Thyroid gland (tissue), 4 donors: ENCODE data around the gene NAXE. TPM values are rescaled to one million over a fixed set of nuclear protein-coding genes. Genes with fewer than 3 reads are reported as not detected.

Experiments
- DNase-seq, 2 donors: peaks; one replicate each; pipeline ENCODE4 v3.0.0-alpha.2; 2019
- H3K27ac ChIP-seq, 3 donors: fragments of 200-600 bp; sonication (generic); 1 replicate in 2 of 3; 2 replicates in 1 of 3; pipeline ENCODE4 v1.5.1; 2016 to 2019; ENCODE audit warnings: mild to moderate bottlenecking in 1 of 3, moderate library complexity in 1 of 3
- H3K27me3 ChIP-seq: fragments of 200-600 bp; sonication (generic); one replicate; pipeline ENCODE4 v1.5.1; 2019
- H3K36me3 ChIP-seq, 2 donors: fragments of 200-600 bp; sonication (generic); one replicate each; pipeline ENCODE4 v1.5.1; 2016 to 2019
- H3K4me1 ChIP-seq, 2 donors: fragments of 200-600 bp; sonication (generic); one replicate each; pipeline ENCODE4 v1.5.1; 2017 to 2019
- H3K4me3 ChIP-seq, 3 donors: fragments of 200-600 bp; sonication (generic); replicated peaks in 1 of 3; 1 replicate in 2 of 3; 2 replicates in 1 of 3; pipeline ENCODE4 v1.5.1; 2016; ENCODE audit warnings: mild to moderate bottlenecking in 1 of 3
- H3K9me3 ChIP-seq: fragments of 200-600 bp; sonication (generic); one replicate; pipeline ENCODE4 v1.5.1; 2017
- CTCF ChIP-seq, 6 experiments: fragments of 200-600 bp in 3 of 6; fragments of 450-650 bp in 3 of 6; sonication (generic) in 3 of 6; IDR thresholded peaks; one replicate each; pipeline ENCODE4 v1.5.1; 2016 to 2019; ENCODE audit warnings: antibody characterized with exemption in 6 of 6, mild to moderate bottlenecking in 2 of 6, inconsistent platforms in 1 of 6, moderate library complexity in 1 of 6
- POLR2A ChIP-seq, 2 donors: fragments of 450-650 bp; IDR thresholded peaks; one replicate each; pipeline ENCODE4 v1.6.1; 2017; ENCODE audit warnings: antibody characterized with exemption in 2 of 2, mild to moderate bottlenecking in 2 of 2, moderate library complexity in 1 of 2
- WGBS, 2 donors: methylation state at CpG; one replicate each; pipeline ENCODE4 v1.1.5; 2017; 5-methylcytosine and 5-hydroxymethylcytosine counted together
- intact Hi-C: fragments of 100-400 bp; cut with DNase I; formaldehyde crosslinking; loops from one replicate; pipeline ENCODE4 v1.15.1; 2023
- total RNA-seq, 4 donors: library from RNA; depleted of rRNA; stranded (reverse); fragments of >200 nt; gene quantifications; one replicate each; pipeline ENCODE4 v1.2.3, GENCODE V29; 2016

Gene NAXE
- total RNA-seq, 4 donors from 2014 or later = 69.1 to 176 (median 117) TPM

- Histone ChIP-seq H3K9me3 (no peaks in the 10 kb centered on the region), H3K4me1 (peaks cover 17 to 23% of the 10 kb centered on the region in 2 donors), H3K4me3 (peak overlapping the region in 1 of 3 donors; percentile 19), H3K27me3 (peaks cover 16% of the 10 kb centered on the region), H3K36me3 (no peaks in the 10 kb centered on the region), H3K27ac (no peak overlapping the region)
- DNase-seq = peak; percentile 24 to 25
- WGBS, 2 donors = 1 to 3% methylated on average over 27 to 56 of the region's 87 CpGs
- TF ChIP-seq CTCF (IDR thresholded peaks at IDR 0.05) = peak in 2 of 6 experiments; percentile 3 to 28
- no peak for TF ChIP-seq POLR2A (IDR thresholded peaks at IDR 0.05)
- intact Hi-C loops = no loop called here
Measured at GRCh38 chr1:156623946-156624813, 32.6 kb downstream of the NAXE start.

DNA sequence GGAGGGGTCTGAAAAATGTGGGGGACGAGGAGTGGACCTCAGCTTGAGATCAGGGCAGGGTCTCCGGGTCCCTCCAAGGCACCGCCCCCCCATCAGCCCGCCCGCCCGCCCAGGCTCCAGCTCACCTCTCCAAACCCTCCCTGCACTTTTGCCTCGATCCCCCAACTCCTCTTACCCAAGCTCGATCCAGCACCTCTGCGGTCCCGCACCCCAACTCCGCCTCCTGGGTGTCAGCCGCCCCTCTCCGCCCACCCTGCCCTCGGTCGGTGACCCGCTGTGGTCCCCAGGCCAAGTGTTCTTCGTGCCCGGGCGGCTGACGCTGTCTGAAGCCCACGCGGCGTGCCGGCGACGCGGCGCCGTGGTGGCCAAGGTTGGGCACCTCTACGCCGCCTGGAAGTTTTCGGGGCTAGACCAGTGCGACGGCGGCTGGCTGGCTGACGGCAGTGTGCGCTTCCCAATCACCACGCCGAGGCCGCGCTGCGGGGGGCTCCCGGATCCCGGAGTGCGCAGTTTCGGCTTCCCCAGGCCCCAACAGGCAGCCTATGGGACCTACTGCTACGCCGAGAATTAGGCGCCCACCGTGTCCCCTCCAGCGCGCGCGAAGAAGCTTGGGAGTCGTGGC lies 33.3 kb downstream of the NAXE start:
- Histone ChIP-seq H3K9me3 (no peaks in the 10 kb centered on the region), H3K4me1 (peaks cover 17 to 23% of the 10 kb centered on the region in 2 donors), H3K4me3 (peak overlapping the region in 1 of 3 donors; percentile 19), H3K27ac (no peak overlapping the region), H3K27me3 (peaks cover 16% of the 10 kb centered on the region), H3K36me3 (no peaks in the 10 kb centered on the region)
- intact Hi-C loops = no loop called here
- TF ChIP-seq CTCF (IDR thresholded peaks at IDR 0.05) (no peak), POLR2A (IDR thresholded peaks at IDR 0.05) (no peak)
- WGBS, 2 donors = 0% methylated on average over 5 to 21 of the region's 55 CpGs
- DNase-seq = no peak

GRCh38 chr1:156625436-156626078 lies 34.0 kb downstream of the NAXE start:
- DNase-seq = peak; percentile 48 to 49
- WGBS, 2 donors = 0 to 1% methylated on average over 25 to 39 of the region's 45 CpGs
- intact Hi-C loops = no loop called here
- Histone ChIP-seq H3K9me3 (no peaks in the 10 kb centered on the region), H3K4me3 (peak overlapping the region in 1 of 3 donors; percentile 19), H3K27ac (no peak overlapping the region), H3K36me3 (no peaks in the 10 kb centered on the region), H3K4me1 (peaks cover 17 to 23% of the 10 kb centered on the region in 2 donors), H3K27me3 (peaks cover 16% of the 10 kb centered on the region)
- TF ChIP-seq POLR2A (IDR thresholded peaks at IDR 0.05) = no peak
- TF ChIP-seq CTCF (IDR thresholded peaks at IDR 0.05) = peak; percentile 55 to 76 (median 58)

- WGBS, 2 donors = 42 to 47% methylated on average over 4 of the region's 4 CpGs
- DNase-seq = no peak
- intact Hi-C loops = no loop called here
- no peaks in the 10 kb centered on the region for H3K36me3 ChIP-seq
- peaks cover 16% of the 10 kb centered on the region for H3K27me3 ChIP-seq
- H3K27ac ChIP-seq = no peak overlapping the region
- no peaks in the 10 kb centered on the region for H3K9me3 ChIP-seq
- no peak overlapping the region for H3K4me3 ChIP-seq
- peaks cover 17 to 23% of the 10 kb centered on the region in 2 donors for H3K4me1 ChIP-seq
- no peak for TF ChIP-seq CTCF (IDR thresholded peaks at IDR 0.05)
- no peak for TF ChIP-seq POLR2A (IDR thresholded peaks at IDR 0.05)
Measured at GRCh38 chr1:156626079-156626438, 34.5 kb downstream of the NAXE start.
